Sigmoid colon (tissue), 4 donors: Measurements from ENCODE around the gene TLR9.

Experiments
- EP300 ChIP-seq, 4 donors: sonication (generic); formaldehyde crosslinking; IDR thresholded peaks; one replicate each; pipeline ENCODE4 v1.6.1; 2017; ENCODE audit warnings: antibody characterized with exemption in 4 of 4
- POLR2A ChIP-seq, 2 donors: fragments of 450-650 bp; IDR thresholded peaks; one replicate each; pipeline ENCODE4 v1.6.1; 2016; ENCODE audit warnings: antibody characterized with exemption in 2 of 2, mild to moderate bottlenecking in 2 of 2, moderate library complexity in 2 of 2
- TF ChIP-seq, protein P1 (sequence below), 4 experiments: fragments of 450-650 bp in 3 of 4; fragments of 200-600 bp in 1 of 4; IDR thresholded peaks; one replicate each; pipeline ENCODE4 v1.5.1; 2016 to 2019; ENCODE audit warnings: antibody characterized with exemption in 4 of 4, mild to moderate bottlenecking in 3 of 4, moderate library complexity in 2 of 4

GRCh38 chr3:52246728-52247408 lies 21.4 kb upstream of the TLR9 start:
- TF ChIP-seq, protein P1, sequence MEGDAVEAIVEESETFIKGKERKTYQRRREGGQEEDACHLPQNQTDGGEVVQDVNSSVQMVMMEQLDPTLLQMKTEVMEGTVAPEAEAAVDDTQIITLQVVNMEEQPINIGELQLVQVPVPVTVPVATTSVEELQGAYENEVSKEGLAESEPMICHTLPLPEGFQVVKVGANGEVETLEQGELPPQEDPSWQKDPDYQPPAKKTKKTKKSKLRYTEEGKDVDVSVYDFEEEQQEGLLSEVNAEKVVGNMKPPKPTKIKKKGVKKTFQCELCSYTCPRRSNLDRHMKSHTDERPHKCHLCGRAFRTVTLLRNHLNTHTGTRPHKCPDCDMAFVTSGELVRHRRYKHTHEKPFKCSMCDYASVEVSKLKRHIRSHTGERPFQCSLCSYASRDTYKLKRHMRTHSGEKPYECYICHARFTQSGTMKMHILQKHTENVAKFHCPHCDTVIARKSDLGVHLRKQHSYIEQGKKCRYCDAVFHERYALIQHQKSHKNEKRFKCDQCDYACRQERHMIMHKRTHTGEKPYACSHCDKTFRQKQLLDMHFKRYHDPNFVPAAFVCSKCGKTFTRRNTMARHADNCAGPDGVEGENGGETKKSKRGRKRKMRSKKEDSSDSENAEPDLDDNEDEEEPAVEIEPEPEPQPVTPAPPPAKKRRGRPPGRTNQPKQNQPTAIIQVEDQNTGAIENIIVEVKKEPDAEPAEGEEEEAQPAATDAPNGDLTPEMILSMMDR (IDR thresholded peaks at IDR 0.05) = no peak
- TF ChIP-seq POLR2A (IDR thresholded peaks at IDR 0.05) (no peak), EP300 (IDR thresholded peaks at IDR 0.05) (no peak)
